ENCODE measurements around the gene AADACL2.

- TF ChIP-seq CTCF (IDR thresholded peaks at IDR 0.05) (no peak), POLR2A (IDR thresholded peaks at IDR 0.05) (no peak), POLR2AphosphoS5 (IDR thresholded peaks at IDR 0.05; ENCODE audit: insufficient read depth in 1 of 2, low read depth in 1 of 2) (no peak)
Measured at GRCh38 chr3:151707216-151707615, 26.5 kb upstream of the AADACL2 start.
